Hematopoietic multipotent progenitor cell treated with erythropoietin and hydrocortisone succinate and interleukin-3 and kit ligand, for 8 days (in vitro differentiated cells): ENCODE measurements around the gene CACNB4.
"Not testable (repeated sequence)": the region's sequence is repeated elsewhere in the genome, so short reads cannot be mapped to it uniquely, and the experiment has no call there.

Experiments
- DNase-seq: peaks from one replicate; pipeline ENCODE4 v3.0.0-alpha.2; 2015

CACNB4 gene

DNA sequence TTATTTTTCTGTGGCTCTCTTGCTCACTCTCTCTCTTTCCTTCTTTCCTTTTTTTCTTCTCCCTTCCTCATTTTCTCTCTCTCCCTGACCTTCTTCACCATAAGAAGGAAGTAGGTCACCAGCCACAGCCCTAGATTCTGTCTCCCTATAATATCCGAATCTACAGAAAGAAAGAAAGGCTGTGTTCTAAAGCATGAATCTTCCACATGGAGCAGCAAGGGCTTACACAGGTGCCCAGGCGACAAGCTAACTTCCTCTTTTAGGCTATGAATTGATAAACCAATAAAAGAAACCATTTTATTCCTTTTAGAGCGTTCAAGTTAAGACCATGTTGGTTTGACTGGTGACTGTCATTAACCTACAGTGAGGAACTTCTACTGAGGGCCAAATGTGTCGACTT, 49.3 kb downstream of the CACNB4 start:
- no peak for DNase-seq

DNA sequence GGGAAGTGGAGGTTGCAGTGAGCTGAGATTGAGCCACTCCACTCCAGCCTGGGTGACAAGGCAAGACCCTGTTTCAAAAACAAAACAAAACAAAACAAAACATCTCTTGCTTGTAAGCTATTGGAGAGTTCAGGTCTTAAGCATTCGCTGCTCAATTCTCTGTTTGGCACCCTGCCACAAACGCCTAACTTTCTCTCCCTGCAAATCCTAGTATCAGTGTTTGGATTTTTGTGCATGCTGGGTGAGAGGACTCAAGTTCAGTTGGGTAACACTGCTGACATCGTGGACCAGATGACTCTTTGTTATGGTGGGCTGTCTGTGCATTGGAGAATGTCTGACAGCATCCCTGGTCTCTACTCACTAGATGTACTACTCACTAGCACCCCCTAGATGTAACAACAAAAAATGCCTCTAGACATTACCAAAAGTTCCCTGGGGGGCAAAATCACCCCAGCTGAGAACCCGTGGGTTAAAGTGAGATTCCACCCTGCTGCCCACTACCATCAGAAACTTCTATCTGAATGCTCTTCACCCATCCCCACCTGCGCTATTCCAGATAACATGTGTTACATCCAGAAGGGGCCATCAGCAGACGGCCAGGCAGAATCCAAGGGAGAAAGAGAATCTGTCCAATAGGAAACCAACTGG, 50.9 kb downstream of the CACNB4 start:
- peak; percentile 35 for DNase-seq

DNA sequence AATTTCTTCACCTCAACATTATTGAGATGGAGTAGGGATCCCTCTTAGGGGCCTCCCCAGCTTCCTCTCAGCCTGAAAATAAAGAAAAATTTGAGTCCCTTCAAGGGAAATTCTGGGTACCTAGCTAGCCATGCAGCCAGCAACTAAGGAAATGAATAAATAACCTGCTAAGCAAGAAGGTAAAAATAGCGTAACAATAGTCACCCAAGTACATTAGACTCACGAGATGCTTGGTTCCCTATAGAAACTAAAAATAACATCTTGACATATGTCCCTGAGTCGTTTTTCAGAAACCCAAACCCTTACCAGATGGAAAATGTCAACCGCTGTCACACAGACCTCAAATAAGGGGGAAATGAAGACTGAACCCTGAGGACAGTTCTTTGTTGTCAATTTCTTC, 51.9 kb downstream of the CACNB4 start:
- DNase-seq = no peak

DNA sequence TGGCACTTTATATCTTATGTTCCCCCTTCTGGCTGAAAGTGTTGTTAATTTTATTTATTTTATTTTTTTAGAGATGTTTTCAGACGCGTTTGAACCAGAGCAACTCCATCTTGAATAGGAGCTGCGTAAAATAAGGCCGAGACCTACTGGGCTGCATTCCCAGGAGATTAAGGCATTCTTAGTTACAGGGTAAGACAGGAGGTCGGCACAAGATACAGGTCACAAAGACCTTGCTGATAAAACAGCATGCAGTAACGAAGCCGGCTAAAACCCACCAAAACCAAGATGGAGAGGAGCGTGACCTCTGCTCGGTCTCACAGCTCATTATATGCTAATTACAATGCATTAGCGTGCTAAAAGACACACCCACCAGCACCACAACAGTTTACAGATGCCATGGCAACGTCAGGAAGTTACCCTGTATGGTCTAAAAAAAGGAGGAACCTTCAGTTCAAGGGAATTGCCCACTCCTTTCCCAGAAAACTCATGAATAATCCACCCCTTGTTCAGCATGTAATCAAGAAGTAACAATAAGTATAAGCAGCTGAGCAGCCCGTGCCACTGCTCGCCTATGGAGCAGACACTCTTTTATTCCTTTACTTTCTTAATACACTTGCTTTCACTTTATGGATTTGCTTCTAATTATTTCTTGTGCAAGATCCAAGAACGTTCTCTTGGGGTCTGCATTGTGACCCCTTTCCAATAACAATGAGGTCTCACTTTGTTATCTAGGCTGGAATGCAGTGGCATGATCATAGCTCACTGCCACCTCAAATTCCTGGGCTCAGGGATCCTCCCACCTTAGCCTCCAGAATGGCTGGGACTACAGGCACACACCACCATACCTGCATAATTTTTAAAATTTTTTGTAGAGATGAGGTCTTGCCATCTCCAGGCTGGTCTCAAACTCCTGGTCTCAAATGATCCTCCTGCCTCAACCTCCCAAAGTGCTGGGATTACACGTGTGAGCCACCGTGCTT, 55.9 kb downstream of the CACNB4 start:
- peak; percentile 15 for DNase-seq

DNA sequence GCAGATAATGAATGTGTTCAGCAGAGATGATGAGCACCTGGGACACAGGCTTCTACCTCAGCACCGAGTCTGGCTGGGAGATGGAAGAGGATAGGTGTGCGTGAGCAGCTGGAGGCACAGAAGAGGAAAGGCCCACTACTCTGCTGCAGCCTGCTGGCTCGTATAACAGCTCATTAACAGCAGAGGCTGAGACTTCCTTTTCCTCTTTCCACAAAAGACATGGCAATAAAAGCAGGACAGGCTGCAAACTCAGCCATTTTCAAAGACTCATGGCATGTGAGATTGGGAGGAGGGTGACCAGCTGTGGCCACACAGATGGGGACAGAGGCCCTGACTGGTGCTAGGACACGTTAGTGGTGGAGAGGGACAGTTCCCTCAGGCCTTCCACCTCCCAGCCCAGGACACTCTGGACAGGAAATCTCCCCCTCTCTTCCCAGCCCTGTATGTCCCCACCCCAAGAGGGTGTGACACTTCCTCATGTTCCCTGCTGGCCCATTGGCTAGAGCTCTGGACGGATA, 60.3 kb downstream of the CACNB4 start:
- no peak for DNase-seq

DNA sequence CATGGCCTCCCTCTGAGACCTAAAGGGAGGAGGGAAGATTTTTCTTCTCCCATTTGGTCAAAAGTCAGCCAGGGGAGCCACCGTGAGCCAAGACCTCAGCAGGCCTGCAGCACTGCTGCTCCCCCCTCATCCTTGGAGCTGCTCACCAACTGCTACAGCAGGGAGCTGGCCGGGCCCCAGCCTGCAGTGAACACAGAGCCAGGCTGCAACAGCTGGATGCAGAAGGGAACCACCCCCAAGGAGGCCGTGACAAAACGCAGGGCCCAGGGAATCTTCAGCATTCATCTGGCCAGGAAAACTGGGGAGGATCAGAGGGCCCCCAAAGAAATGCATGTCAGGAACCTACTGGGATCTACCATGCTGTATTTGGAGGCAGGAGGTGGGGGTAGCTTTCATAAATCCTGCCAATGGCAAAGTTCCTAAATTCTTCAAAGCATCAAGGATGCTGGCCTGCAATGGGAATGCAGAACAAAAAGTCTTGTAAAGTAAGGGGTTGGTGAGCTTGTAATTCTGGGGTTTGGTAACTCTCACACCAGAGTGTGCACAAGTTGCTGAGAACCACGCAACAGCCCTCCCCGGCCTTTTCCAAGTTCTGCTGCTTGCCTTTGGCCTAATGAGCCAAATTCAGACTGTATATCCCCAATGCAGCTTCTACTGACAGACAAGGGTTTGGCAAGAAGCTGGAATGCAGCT, 61.0 kb downstream of the CACNB4 start:
- no peak for DNase-seq

DNA sequence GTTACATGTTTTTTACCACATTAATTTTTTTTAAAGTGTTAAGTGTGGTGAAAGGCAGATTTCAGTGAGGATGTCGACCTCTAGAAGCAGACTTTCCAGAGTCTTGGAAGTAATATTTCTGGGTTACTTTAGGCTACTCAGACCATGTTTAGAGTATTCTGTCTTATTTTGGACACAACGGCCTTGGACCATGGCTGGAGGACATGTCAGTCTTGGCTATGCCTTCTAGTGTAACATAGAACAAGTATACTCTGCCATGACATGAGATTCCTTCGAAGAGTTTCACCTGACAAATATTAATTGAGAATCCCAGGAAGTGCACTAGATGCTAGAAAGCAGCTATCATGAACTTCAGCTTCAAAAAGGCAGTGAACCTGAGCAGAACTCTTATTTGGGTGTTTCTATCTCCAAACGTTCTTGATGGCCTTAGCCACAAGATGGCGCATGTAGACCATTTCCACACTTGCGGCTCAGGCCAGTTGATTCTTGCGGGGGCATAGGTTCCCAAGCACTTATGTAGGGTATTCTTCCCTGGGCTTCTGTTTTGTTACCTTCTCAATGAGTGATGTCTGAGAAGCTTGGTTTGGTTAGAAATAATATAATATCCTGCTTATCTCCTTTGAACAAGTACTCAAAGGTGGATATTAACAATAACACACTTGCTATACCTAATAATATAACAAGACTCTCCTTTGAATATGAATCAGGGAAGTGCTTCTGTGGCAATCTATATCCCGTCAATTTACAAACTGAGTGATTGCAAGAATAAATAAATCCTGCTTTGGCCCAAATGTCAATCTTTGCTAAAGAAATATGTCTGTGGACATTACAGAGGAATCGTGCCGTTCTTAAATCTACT, 62.0 kb downstream of the CACNB4 start:
- peak; percentile 76 for DNase-seq

DNA sequence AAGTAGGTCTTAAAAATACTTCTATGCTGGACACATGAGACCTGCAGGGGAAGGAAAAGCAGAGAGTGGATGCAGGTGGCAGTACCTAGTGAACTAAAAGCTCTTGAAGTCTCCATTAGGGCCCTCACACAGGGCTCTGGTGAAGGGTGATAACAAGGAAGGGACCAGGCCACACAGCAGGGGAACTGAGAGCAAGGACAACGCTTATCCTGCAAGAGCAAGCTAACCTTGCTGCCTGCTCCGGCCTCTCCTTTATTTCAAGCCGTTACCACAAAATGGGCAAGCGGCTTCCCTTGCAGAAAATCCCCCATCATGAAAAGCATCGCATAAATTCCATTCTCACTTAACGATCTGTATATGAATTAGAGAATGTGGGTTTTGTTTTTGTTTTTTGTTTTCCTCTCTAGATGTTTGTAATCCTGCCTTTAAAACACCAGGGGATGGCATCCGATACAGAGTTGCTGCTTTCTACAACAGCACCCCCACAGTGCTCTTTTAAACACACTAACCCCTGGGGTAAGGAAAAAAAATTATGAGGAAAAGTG, 64.5 kb downstream of the CACNB4 start:
- DNase-seq = no peak

DNA sequence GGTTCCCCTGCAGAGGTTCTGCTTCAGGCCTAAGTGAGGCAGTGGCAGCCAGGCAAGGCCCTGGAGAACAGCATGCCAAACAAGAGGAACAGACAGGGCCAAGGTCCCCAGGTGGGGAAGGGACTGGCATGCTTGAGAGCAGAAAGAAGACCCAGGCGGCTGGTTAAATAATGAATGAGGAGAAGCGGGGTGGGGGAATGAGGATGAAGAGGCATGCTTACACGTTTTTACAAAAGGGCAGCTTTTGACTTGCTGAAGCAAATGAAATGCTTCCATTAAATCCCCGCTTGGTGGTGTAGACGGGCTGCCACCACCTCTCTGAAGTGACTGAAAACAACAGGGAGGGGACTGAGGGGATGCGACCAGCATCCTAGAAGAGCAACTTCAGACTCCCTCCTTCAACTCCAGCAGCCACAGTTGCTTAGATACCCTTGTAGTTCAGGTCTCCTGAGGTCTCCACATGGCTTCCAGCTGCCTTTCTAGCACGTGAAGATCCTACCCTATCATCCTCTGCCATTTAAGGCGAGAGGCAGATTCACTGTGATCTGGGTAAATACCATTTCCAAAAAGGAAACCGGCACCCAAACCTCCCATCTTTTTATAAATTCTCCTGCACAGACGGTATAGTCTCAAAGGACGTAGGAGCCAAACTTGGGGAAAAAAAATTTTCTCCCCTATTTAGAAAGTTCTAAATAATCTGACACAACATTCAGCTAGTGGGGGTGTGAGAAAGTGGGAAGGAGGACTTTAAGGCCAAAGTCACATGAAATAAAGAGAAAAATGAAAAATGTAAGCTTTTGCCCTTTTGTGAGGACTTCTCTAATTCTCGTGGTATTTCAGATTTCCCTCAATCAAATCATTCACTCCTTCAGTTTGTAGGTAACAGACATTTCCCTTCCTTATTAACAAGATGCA, 65.6 kb downstream of the CACNB4 start:
- no peak for DNase-seq

DNA sequence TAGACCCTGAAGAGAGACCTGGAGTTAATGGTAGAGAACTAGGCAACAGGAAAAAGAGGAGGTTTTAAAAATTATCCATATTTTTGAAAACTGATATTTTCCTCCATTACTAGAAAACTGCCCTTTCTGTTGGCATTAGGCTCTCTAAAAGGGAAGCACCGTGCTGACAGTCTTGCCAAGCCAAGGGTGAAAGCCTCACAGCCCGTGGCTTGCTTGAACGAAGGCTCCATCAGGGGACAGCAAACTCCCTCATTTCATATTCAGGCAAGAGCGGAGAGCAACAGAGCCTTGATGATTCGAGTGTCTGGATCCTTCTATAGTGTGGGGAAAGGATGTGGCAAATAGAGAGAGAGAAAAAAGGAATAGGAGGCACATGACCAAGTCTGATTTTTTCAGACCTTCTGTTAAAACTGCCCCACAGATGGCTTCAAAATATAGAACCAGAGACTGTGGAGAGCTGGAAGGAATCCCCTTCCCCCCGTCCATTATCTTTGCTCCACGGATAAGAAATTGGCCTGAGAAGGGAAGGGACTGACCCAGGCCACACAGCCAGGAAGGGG, 67.0 kb downstream of the CACNB4 start:
- DNase-seq = no peak

DNA sequence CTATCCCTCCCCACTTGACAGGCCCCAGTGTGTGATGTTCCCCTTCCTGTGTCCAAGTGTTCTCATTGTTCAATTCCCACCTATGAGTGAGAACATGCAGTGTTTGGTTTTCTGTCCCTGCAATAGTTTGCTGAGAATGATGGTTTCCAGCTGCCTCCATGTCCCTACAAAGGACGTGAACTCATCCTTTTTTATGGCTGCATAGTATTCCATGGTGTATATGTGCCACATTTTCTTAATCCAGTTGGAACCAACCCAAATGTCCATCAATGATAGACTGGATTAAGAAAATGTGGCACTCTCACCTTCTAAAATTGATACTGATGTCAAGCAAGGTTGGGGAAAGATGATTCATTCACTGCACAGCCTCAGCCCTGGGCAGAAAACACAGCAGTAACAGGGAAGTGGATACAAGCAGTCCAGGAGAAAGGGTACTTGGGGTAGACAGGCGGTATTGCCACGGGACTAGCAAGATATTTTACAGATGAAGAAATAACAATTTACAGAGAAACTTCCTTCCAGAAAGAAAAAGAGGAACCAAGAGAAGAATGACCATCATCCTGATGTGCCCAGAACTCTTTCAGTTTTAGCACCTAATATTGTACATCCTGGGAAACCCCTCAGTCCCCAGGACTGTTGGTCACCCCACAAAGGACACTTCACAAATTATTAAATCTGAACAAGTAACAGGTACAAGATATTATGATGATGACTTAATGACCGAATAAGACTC, 68.1 kb downstream of the CACNB4 start:
- DNase-seq = not testable (repeated sequence)

DNA sequence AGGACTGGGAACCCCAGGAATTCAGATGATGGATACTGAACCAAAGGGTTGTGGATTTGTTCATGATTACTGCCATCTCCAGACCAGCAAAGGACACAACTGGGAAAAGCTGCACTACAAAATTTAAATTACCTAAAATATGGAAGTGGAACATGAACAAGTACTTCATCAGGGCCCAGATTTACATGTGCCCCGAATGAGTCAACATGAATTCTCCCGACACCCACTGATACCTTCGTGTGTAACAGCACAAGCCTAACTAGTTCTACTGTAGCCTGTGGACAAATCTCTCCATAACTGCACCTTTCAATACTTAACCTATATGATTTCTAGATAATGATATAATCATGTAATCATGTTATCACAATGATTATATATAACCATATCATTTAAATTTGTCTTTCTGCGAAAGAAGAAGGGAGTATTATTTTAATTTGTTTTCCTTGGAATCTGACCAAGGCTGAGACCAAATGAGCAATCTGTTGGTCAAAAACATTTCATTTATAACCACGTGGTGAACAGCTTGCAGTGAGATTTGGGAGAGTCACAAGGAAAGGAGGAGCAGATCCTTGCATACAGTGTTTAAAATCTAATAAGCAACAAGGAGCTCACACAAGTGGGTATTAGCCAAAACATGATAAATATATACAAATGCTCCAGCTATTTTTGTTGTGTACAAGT, 70.5 kb downstream of the CACNB4 start:
- no peak for DNase-seq

DNA sequence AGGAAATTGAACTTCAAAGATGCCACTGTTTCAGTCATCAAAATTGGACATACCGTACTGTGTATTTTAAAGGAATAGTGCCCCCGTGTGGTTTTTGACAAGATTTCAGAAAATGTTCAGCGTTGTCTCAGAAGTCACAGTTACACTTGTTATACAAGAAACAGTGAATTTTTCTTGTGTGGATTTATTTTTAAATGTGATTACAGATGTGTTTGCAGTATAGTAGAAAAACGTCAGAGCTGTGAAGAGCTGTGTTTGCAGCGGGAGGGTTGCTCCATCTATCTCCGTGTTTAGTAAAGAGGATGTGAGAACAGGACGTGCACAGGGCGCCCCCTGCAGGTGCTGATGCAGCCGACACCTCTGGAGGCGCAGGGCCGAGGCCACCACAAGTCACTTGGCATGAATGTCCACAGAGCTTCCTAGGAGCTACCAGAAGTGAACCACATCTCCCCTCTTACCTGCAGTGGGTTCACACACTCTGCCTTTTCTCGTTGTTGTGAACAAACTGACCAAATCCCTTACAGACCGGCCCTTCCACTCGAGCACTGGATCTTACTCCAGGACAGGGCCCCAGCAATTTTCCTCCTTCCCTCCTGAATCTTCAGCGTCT, 73.1 kb downstream of the CACNB4 start:
- DNase-seq = peak; percentile 79

DNA sequence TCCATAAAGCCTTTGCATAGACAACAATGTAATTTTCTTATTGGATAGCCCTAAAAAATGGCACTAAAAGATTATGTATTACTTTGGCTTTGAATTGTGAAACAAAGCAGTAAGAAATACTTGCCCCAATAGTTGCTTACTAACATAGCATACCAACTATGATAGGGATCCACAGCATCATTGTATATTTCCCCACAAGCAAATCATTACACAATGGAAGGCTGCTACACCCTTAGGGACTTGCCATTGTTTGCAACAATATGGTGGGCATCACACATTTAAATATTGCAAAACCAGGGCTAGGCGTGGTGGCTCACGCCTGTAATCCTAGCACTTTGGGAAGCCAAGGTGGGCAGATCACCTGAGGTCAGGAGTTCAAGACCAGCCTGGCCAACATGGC, 74.4 kb downstream of the CACNB4 start:
- no peak for DNase-seq

DNA sequence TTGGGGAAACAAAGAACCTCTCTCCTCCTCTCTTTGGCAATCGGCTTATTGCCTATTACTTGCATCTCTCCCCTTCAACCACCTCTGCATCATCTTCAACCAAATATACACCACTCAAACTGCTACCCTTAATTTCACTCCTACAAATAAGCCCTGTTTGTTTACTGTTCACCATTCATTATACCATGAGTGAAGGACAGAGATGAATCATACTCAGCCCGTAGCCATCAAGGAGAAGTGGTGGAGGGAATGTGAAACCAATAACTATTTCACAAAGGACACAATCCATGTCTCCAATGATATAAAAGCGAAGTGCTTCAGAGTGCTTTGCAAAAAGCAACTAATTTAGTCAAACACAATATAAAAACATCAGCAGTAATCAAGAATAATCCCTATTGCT, 76.8 kb downstream of the CACNB4 start:
- DNase-seq = no peak

DNA sequence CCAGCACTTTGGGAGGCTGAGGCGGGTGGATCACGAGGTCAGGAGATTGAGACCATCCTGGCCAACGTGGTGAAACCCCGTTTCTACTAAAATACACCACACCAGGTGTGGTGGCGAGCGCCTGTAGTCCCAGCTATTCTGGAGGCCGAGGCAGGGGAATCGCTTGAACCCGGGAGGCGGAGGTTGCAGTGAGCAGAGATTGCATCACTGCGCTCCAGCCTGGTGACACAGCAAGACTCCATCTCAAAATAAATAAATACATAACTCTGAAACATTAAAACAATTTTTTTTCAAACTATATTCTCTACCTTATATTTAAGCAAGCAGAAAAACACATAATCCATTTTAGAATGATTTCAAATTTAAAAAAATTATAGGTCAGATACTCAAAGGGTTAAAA, 77.8 kb downstream of the CACNB4 start:
- DNase-seq = not testable (repeated sequence)

DNA sequence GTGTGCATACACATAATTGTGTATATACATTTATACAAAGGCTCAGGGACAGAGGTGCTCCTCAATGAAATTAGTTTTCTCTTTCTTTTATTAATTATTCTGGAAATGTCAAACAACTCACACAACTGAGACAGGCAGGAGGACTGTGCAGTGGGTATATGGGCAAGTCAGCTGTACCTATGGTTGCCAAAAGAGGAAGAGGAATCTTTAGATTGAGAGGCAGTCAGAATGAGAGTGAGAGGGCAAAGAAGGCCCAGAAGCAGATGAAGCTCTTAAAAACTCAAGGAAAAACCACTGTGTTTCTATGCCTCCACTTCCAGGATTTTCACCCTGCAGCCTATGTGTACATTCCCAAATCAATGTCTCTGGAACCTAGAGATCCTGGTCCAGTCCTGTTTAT, 79.1 kb downstream of the CACNB4 start:
- DNase-seq = no peak

DNA sequence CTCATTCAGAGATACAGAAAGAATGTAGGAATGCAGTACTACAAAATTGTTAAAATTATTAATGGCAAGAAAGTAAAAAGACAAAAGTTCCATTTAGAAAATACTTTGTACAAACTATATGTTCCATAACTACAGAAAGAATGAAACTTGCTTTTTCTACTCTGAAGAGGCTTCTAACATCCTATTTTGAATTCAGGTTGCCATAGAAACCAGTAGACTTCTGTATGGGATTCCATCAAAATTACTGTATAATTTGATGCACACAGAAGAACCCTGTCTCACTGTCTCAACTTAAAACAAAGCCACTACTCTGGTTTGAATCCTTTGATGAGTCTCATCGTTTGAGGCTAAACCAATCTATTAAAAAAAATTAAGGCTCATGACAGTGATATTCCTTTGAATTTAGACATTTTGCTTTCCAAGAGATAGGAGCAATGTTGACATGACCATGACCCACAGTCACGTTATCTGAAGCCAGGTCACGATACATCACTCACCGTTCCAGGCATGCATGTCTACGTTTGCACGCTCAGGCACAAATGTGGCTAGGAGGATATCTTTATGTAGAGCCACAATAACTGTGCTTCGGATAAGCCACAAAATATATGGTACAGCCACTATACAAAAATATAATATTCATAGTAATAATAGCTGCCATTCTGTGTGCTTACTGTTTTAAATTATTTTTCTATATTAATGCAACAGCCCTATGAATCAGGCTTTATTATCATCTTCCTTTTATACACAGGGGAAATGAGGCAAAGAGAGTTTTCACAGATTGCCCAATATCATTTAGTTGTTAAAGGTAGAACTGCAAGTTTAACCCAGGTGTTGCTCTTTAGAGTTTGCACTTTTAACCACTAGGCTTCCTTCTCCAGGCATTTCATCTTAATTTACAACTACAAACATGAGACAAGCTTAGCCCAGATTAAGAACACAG, 82.4 kb downstream of the CACNB4 start:
- no peak for DNase-seq
